Neural cell (in vitro differentiated cells): Measurements from ENCODE around the gene NDUFS3. TPM values are rescaled to one million over a fixed set of nuclear protein-coding genes. Genes with fewer than 3 reads are reported as not detected.

Source experiments
- H2AFZ ChIP-seq: fragments of 200-600, 300-800 bp; sonication (generic), shearing (Covaris generic); 2 replicates; pipeline ENCODE4 v1.6.0; 2014; ENCODE audit warnings: low read depth, mild to moderate bottlenecking, antibody characterized with exemption, low read length, moderate library complexity
- H3F3A ChIP-seq: fragments of 200-600 bp; shearing (Covaris generic); 2 replicates; pipeline ENCODE4 v1.6.1; 2016; ENCODE audit warnings: mild to moderate bottlenecking, moderate library complexity, mixed read lengths, antibody characterized with exemption, low read length; ENCODE audit not compliant: insufficient read depth, poor library complexity, severe bottlenecking
- H3K27ac ChIP-seq: fragments of 200-600, 300-800 bp; sonication (generic), shearing (Covaris generic); 2 replicates; pipeline ENCODE4 v1.5.1; 2014; ENCODE audit warnings: mild to moderate bottlenecking, low read length, moderate library complexity
- H3K27me3 ChIP-seq: fragments of 300-800, 200-600 bp; sonication (generic), shearing (Covaris generic); 2 replicates; pipeline ENCODE4 v1.6.0; 2014; ENCODE audit warnings: mild to moderate bottlenecking, low read depth, low read length, moderate library complexity; ENCODE audit not compliant: insufficient read depth
- H3K36me3 ChIP-seq: fragments of 300-800, 200-600 bp; sonication (generic), shearing (Covaris generic); 2 replicates; pipeline ENCODE4 v1.5.1; 2014; ENCODE audit warnings: mild to moderate bottlenecking, antibody characterized with exemption, low read length, moderate library complexity; ENCODE audit not compliant: insufficient read depth
- H3K4me2 ChIP-seq: fragments of 300-800, 200-600 bp; sonication (generic), shearing (Covaris generic); 2 replicates; pipeline ENCODE4 v1.6.0; 2014; ENCODE audit warnings: mild to moderate bottlenecking, low read length
- H3K4me3 ChIP-seq: fragments of 300-800, 200-600 bp; sonication (generic), shearing (Covaris generic); 2 replicates; pipeline ENCODE4 v1.5.1; 2014; ENCODE audit warnings: mild to moderate bottlenecking, low read length, moderate library complexity
- H3K79me2 ChIP-seq: fragments of 200-600 bp; shearing (Covaris generic); replicated peaks from 2 replicates; pipeline ENCODE4 v1.6.0; 2014; ENCODE audit warnings: mild to moderate bottlenecking, low read length, moderate library complexity; ENCODE audit not compliant: insufficient read depth
- H3K9ac ChIP-seq: fragments of 300-800, 200-600 bp; sonication (generic), shearing (Covaris generic); 2 replicates; pipeline ENCODE4 v1.6.1; 2016; ENCODE audit warnings: mild to moderate bottlenecking, low read length, mixed read lengths
- H3K9me2 ChIP-seq: fragments of 200-600 bp; shearing (Covaris generic); 2 replicates; pipeline ENCODE4 v1.6.1; 2016; ENCODE audit warnings: mild to moderate bottlenecking, low read length, mixed read lengths; ENCODE audit not compliant: insufficient read depth
- H3K9me3 ChIP-seq: fragments of 200-600, 300-800 bp; sonication (generic), shearing (Covaris generic); 2 replicates; pipeline ENCODE4 v1.6.1; 2016; ENCODE audit warnings: mild to moderate bottlenecking, mixed run types, low read length, moderate library complexity, mixed read lengths
- H4K20me1 ChIP-seq: fragments of 200-600 bp; shearing (Covaris generic); 2 replicates; pipeline ENCODE4 v1.6.1; 2016; ENCODE audit warnings: mild to moderate bottlenecking, mixed run types; ENCODE audit not compliant: insufficient read depth
- EP300 ChIP-seq: fragments of 450-650 bp; conservative IDR thresholded peaks from 2 replicates; pipeline ENCODE4 v1.6.1; 2014; ENCODE audit warnings: antibody characterized with exemption, mild to moderate bottlenecking, moderate library complexity; ENCODE audit not compliant: poor library complexity, severe bottlenecking
- EZH2 ChIP-seq: fragments of 200-600, 300-800 bp; shearing (Covaris generic), sonication (generic); IDR thresholded peaks from 2 replicates; pipeline ENCODE4 v1.6.1; 2014; ENCODE audit warnings: antibody characterized with exemption, low read length, borderline replicate concordance, mild to moderate bottlenecking; ENCODE audit not compliant: insufficient read depth, poor library complexity, severe bottlenecking
- MXI1 ChIP-seq: fragments of 450-650 bp; conservative IDR thresholded peaks from 2 replicates; pipeline ENCODE4 v1.6.1; 2014; ENCODE audit warnings: antibody characterized with exemption, mild to moderate bottlenecking; ENCODE audit not compliant: poor library complexity, severe bottlenecking
- POLR2AphosphoS5 ChIP-seq: IDR thresholded peaks from 2 replicates; pipeline ENCODE4 v1.6.1; 2012
- RAD21 ChIP-seq: fragments of 450-650 bp; conservative IDR thresholded peaks from 2 replicates; pipeline ENCODE4 v1.6.1; 2014; ENCODE audit warnings: antibody characterized with exemption, mild to moderate bottlenecking, moderate library complexity
- SMC3 ChIP-seq: fragments of 450-650 bp; conservative IDR thresholded peaks from 2 replicates; pipeline ENCODE4 v1.6.1; 2014; ENCODE audit warnings: antibody characterized with exemption, mild to moderate bottlenecking, moderate library complexity; ENCODE audit not compliant: poor library complexity
- TAF1 ChIP-seq: IDR thresholded peaks from 2 replicates; pipeline ENCODE4 v1.6.1; 2012; ENCODE audit warnings: low read depth
- polyA plus RNA-seq: library from polyadenylated mRNA; depleted of rRNA; stranded (reverse); fragments of >200 nt; gene quantifications from 2 replicates; pipeline ENCODE4 v1.2.3, GENCODE V29; 2014
- TF ChIP-seq, protein P1 (sequence below): IDR thresholded peaks from 2 replicates; pipeline ENCODE4 v1.6.1; 2012; ENCODE audit warnings: borderline replicate concordance
- TF ChIP-seq, protein P2 (sequence below): fragments of 450-650 bp; IDR thresholded peaks from 2 replicates; pipeline ENCODE4 v1.5.1; 2014; ENCODE audit warnings: antibody characterized with exemption, mild to moderate bottlenecking, moderate library complexity; ENCODE audit not compliant: poor library complexity, severe bottlenecking

Gene NDUFS3
- polyA plus RNA-seq, 1 donor from 2014 or later: 186 TPM

DNA sequence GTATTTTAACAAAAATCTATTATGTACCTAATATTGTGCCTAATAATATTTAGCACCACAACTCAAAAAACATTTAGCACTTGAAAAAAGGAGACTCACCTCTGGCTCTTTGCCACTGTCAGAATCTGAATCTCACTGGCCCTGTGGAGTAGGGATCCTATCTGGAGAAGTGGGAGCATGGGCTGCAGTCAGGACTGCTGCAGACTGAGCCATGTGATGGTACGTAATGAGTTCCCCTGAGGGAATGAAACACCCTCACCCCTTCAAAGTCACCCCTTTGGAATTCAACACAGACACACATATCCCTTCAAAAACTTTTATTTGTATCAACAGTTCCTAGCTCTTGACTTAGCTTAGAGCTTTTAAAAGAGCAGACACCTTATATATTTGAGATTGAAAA lies 7.0 kb upstream of the NDUFS3 start:
- H3K79me2 ChIP-seq: peaks cover 11% of the 10 kb centered on the region
- no peak overlapping the region for H2AFZ ChIP-seq
- H3K27me3 ChIP-seq: no peaks in the 10 kb centered on the region
- no peaks in the 10 kb centered on the region for H3F3A ChIP-seq
- H3K9me3 ChIP-seq: no peaks in the 10 kb centered on the region
- no peak overlapping the region for H3K27ac ChIP-seq
- H4K20me1 ChIP-seq: no peaks in the 10 kb centered on the region
- no peaks in the 10 kb centered on the region for H3K9me2 ChIP-seq
- H3K4me3 ChIP-seq: no peak overlapping the region
- no peak for TF ChIP-seq EZH2
- TF ChIP-seq TAF1: no peak
- TF ChIP-seq EP300: no peak
- TF ChIP-seq, protein P1, sequence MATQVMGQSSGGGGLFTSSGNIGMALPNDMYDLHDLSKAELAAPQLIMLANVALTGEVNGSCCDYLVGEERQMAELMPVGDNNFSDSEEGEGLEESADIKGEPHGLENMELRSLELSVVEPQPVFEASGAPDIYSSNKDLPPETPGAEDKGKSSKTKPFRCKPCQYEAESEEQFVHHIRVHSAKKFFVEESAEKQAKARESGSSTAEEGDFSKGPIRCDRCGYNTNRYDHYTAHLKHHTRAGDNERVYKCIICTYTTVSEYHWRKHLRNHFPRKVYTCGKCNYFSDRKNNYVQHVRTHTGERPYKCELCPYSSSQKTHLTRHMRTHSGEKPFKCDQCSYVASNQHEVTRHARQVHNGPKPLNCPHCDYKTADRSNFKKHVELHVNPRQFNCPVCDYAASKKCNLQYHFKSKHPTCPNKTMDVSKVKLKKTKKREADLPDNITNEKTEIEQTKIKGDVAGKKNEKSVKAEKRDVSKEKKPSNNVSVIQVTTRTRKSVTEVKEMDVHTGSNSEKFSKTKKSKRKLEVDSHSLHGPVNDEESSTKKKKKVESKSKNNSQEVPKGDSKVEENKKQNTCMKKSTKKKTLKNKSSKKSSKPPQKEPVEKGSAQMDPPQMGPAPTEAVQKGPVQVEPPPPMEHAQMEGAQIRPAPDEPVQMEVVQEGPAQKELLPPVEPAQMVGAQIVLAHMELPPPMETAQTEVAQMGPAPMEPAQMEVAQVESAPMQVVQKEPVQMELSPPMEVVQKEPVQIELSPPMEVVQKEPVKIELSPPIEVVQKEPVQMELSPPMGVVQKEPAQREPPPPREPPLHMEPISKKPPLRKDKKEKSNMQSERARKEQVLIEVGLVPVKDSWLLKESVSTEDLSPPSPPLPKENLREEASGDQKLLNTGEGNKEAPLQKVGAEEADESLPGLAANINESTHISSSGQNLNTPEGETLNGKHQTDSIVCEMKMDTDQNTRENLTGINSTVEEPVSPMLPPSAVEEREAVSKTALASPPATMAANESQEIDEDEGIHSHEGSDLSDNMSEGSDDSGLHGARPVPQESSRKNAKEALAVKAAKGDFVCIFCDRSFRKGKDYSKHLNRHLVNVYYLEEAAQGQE: no peak
- TF ChIP-seq RAD21: no peak
- TF ChIP-seq, protein P2, sequence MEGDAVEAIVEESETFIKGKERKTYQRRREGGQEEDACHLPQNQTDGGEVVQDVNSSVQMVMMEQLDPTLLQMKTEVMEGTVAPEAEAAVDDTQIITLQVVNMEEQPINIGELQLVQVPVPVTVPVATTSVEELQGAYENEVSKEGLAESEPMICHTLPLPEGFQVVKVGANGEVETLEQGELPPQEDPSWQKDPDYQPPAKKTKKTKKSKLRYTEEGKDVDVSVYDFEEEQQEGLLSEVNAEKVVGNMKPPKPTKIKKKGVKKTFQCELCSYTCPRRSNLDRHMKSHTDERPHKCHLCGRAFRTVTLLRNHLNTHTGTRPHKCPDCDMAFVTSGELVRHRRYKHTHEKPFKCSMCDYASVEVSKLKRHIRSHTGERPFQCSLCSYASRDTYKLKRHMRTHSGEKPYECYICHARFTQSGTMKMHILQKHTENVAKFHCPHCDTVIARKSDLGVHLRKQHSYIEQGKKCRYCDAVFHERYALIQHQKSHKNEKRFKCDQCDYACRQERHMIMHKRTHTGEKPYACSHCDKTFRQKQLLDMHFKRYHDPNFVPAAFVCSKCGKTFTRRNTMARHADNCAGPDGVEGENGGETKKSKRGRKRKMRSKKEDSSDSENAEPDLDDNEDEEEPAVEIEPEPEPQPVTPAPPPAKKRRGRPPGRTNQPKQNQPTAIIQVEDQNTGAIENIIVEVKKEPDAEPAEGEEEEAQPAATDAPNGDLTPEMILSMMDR: no peak
- no peak for TF ChIP-seq SMC3
- no peak for TF ChIP-seq POLR2AphosphoS5
- TF ChIP-seq MXI1: no peak
- no peaks in the 10 kb centered on the region for H3K36me3 ChIP-seq
- H3K9ac ChIP-seq: no peak overlapping the region
- H3K4me2 ChIP-seq: no peak overlapping the region

DNA sequence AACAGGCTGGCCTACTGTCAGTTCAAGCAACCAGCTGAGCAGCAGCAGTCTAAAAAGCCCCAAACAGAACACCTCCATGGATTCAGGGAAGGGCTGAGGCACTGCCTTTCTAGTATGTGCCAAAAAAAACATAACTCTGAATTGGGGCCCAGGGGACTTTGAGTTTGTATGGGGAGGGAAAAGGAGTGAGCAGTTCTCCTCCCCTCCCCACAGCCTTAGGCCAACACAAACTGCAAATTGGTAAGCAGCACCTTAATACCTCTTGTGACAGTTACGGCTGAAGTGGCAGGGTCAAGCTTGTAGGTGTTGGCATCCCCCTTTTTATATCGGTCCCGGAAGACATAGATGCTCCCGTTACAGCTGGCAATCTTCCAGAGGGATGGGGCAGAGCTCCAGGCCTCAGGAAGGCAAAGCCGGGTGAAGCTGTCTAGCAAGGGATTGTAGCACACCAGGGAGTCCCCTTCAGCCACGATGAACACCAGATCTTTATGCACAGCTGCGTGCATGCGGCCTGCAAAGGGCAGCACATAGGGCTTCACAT lies 6.1 kb upstream of the NDUFS3 start:
- H3K4me3 ChIP-seq: no peak overlapping the region
- H2AFZ ChIP-seq: no peak overlapping the region
- H4K20me1 ChIP-seq: no peaks in the 10 kb centered on the region
- no peaks in the 10 kb centered on the region for H3F3A ChIP-seq
- no peaks in the 10 kb centered on the region for H3K27me3 ChIP-seq
- no peaks in the 10 kb centered on the region for H3K9me2 ChIP-seq
- no peak overlapping the region for H3K27ac ChIP-seq
- TF ChIP-seq, protein P1: no peak
- TF ChIP-seq, protein P2: no peak
- no peak for TF ChIP-seq TAF1
- TF ChIP-seq EZH2: no peak
- TF ChIP-seq RAD21: no peak
- TF ChIP-seq SMC3: no peak
- H3K79me2 ChIP-seq: peaks cover 20% of the 10 kb centered on the region
- no peaks in the 10 kb centered on the region for H3K36me3 ChIP-seq
- no peak overlapping the region for H3K4me2 ChIP-seq
- H3K9me3 ChIP-seq: no peaks in the 10 kb centered on the region
- no peak overlapping the region for H3K9ac ChIP-seq
